Retinal pigment epithelial cell (primary cell): ENCODE measurements around the gene DNAI2.

Experiments used
- DNase-seq: peaks from one replicate; pipeline ENCODE4 v3.0.0-alpha.2; 2010; ENCODE audit warnings: low read depth
- H3K4me3 ChIP-seq: 2 replicates; pipeline ENCODE4 v1.5.1; 2011; ENCODE audit warnings: mild to moderate bottlenecking, low read length, control low read depth, moderate library complexity
- TF ChIP-seq, protein P1 (sequence below): conservative IDR thresholded peaks from 2 replicates; pipeline ENCODE4 v1.5.1; 2011; ENCODE audit warnings: low read depth, low read length, control low read depth, inconsistent platforms

Gene DNAI2

DNA sequence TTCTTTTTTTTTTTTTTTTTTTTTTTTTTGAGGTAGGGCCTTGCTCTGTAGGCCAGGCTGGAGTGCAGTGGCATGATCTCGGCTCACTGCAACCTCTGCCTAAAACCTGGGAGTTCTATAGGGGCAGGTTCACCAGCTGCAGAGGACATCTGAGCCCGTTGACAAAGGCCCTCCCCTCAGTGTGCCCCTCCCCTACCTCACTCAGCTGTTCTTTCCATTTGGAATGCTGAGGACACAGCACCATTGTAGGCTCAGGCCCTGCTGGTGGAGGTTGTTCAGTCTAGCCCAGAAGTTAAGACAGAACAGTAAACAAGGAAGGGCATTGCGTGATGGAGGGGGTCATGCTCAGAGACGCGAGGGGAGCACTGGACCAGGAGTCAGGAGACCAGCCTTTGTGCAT lies 30.1 kb downstream of the DNAI2 start:
- no peak overlapping the region for H3K4me3 ChIP-seq
- no peak for DNase-seq
- TF ChIP-seq, protein P1, sequence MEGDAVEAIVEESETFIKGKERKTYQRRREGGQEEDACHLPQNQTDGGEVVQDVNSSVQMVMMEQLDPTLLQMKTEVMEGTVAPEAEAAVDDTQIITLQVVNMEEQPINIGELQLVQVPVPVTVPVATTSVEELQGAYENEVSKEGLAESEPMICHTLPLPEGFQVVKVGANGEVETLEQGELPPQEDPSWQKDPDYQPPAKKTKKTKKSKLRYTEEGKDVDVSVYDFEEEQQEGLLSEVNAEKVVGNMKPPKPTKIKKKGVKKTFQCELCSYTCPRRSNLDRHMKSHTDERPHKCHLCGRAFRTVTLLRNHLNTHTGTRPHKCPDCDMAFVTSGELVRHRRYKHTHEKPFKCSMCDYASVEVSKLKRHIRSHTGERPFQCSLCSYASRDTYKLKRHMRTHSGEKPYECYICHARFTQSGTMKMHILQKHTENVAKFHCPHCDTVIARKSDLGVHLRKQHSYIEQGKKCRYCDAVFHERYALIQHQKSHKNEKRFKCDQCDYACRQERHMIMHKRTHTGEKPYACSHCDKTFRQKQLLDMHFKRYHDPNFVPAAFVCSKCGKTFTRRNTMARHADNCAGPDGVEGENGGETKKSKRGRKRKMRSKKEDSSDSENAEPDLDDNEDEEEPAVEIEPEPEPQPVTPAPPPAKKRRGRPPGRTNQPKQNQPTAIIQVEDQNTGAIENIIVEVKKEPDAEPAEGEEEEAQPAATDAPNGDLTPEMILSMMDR = no peak

DNA sequence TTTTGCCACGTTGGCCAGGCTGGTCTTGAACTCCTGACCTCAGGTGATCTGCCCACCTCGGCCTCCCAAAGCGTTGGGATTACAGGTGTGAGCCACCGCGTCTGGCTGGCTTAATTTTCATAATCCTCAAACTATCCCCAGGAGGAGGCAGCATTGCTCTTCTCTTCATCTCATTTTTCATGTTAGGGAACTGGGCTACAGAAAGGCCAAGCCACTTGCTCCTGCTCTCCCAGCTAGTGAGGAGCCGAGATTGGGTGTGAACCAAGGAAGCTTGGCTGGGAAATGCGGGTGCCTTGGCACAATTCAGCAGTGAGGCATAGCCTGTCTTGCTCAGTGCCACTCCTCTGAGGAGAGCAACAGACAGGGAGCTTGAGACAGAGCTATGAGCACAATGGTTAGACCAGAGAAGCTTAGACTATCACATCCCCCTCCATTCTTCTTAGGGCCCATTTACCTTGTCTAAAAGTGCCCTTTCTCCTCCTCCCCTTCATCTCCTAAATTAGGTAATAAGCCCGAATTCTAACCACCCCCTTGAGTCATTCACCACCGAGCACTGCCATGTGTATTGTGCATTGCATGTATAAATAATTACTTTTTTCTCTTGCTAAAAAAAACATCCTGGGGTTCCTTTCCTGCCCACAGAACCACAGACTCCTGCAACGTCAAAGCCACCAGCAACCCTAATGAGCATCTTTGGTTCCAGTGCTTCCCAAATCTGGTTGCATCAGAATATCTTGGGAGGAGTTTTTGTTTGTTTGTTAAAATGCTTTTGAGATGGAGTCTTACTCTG lies 32.0 kb downstream of the DNAI2 start:
- TF ChIP-seq, protein P1 = no peak
- H3K4me3 ChIP-seq = no peak overlapping the region
- DNase-seq = no peak

DNA sequence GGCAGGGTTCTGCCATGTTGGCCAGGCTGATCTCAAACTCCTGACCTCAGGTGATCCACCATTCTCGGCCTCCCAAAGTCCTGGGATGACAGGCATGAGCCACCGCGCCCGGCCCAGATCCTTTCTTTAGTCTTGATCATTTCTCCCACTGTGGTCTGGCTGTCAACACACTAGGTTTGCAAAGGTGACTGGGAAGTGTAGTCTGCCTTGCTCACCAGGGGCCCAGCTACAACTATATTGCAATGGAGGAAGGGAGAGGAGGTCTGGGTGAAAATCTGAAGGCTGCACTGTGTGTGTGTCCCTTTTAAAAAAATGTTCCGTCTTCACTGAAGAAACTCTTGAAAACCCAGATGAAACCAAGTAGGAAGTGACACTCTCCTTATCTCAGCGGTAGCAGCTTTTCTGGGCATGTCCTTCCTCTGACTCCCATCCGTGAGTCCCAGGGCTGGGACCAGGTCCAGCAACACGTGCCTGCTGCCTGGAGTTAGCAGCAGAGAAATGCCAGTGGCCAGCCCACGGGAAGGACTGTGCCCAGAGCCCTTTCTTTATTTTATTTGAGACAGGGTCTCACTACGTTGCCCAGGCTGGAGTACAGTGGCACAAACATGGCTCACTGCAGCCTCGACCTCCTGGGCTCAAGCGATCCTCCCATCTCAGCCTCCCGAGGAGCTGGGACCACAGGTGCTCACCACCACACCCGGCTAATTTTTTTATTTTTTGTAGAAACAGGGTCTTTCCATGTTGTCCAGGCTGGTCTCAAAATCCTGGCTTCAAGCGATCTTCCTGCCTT lies 34.1 kb downstream of the DNAI2 start:
- DNase-seq = no peak
- H3K4me3 ChIP-seq = no peak overlapping the region
- TF ChIP-seq, protein P1 = no peak

DNA sequence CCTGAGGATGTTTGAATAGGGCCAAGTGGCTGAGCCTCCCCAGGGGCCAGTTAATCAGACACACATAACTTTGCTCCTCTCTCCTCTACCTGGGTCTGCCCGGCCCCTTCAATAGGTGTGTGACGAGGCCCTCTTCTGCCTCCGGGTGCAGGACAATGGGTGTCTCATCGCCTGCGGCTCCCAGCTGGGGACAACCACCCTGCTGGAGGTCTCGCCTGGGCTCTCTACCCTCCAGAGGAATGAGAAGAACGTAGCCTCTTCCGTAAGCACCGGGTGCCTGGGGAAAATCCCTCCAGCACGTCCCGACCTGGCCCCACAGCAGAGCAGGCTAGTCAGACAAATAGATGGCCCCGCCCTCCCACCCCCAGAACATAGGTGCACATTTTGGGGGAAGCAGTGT lies 35.9 kb downstream of the DNAI2 start:
- DNase-seq = no peak
- no peak overlapping the region for H3K4me3 ChIP-seq
- TF ChIP-seq, protein P1 = no peak

DNA sequence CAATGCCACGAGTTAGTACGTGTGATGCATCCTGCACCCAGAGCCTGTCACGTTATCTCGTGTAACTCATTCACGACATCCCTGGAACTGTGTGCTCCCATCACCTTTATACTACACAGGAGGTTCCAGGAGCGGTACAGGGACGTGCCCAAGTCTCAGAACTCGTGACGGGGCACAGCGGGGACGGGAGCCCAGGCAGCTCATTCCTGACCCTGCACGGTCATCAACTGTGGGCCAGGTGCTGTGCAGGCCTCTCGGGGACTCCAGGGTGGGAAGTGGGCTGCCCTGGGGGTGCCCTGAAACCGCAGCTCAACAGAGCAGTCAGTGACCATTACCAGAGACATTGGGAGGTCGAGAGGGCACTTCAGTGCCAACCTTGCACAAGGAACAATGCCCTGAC lies 40.8 kb downstream of the DNAI2 start:
- no peak for DNase-seq
- TF ChIP-seq, protein P1 = no peak
- no peak overlapping the region for H3K4me3 ChIP-seq

DNA sequence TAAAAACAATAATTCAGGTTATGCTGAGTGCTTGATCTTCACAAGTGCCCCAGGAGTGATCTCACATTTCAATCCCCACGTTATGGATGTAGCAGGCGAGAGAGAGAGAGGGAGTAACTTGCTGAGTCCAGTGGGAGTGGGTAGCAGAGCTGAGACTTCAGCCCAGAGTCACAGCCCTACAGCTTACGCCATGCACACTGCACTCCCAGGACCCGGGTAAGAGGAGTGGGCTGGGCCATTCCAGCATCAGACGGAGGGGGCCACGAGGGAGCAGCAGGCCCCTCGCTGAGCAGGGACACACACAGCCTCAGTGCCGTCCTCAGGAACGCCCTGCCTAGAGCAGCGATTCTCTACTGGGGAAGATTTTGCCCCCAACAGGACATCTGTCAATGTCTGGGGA lies 42.2 kb downstream of the DNAI2 start:
- TF ChIP-seq, protein P1 = no peak
- DNase-seq = no peak
- H3K4me3 ChIP-seq = no peak overlapping the region
